Caco-2 (cell line): Measurements from ENCODE around the gene EPHA4. TPM values are rescaled to one million over a fixed set of nuclear protein-coding genes. Genes with fewer than 3 reads are reported as not detected.

Source experiments
- BruUV-seq: library from RNA; stranded (reverse); fragments of 400-500 nt; replicated peaks from 2 replicates; lab custom pipeline; 2021; lab: Mats Ljungman, UMichigan
- CTCF ChIA-PET: fragments of 300-600 bp; sonication (Branson Sonifier 250); formaldehyde crosslinking; loops from one replicate; lab custom pipeline; 2022; ENCODE audit warnings: antibody characterized with exemption; lab: Charles Lee
- POLR2A ChIA-PET: fragments of 300-600 bp; sonication (Branson Sonifier 250); formaldehyde crosslinking; loops from one replicate; lab custom pipeline; 2022; ENCODE audit warnings: antibody characterized with exemption; lab: Charles Lee
- DNase-seq, 2 experiments: peaks; one replicate each; pipeline versions ENCODE4 v3.0.0 to v3.0.0-alpha.2; 2020 to 2022
- H3K27me3 ChIP-seq: replicated peaks from 2 replicates; pipeline ENCODE4 v1.6.0; 2011; ENCODE audit warnings: low read length; ENCODE audit not compliant: control insufficient read depth, insufficient read depth
- H3K36me3 ChIP-seq: 2 replicates; pipeline ENCODE4 v1.5.1; 2011; ENCODE audit warnings: low read length; ENCODE audit not compliant: control insufficient read depth, insufficient read depth
- H3K4me1 ChIP-seq: fragments of 250-450 bp; sonication (Bioruptor Pico); 2 replicates; pipeline ENCODE4 v1.5.1; 2020; ENCODE audit warnings: mild to moderate bottlenecking
- H3K4me3 ChIP-seq: 2 replicates; pipeline ENCODE4 v1.5.1; 2011; ENCODE audit warnings: low read depth, mild to moderate bottlenecking, control low read depth, low read length
- H3K9me3 ChIP-seq: fragments of 250-450 bp; sonication (Bioruptor Pico); 2 replicates; pipeline ENCODE4 v1.5.1; 2020; ENCODE audit warnings: mild to moderate bottlenecking, moderate library complexity
- H3K27ac Mint-ChIP-seq: one replicate; pipeline ENCODE4 v1.8.0; 2022; ENCODE audit warnings: mixed read lengths; ENCODE audit not compliant: unreplicated experiment
- H3K27me3 Mint-ChIP-seq: one replicate; pipeline ENCODE4 v1.8.0; 2022; ENCODE audit warnings: mixed read lengths; ENCODE audit not compliant: insufficient read depth, unreplicated experiment
- H3K36me3 Mint-ChIP-seq: one replicate; pipeline ENCODE4 v1.8.0; 2022; ENCODE audit warnings: mild to moderate bottlenecking, mixed read lengths; ENCODE audit not compliant: insufficient read depth, unreplicated experiment
- H3K4me1 Mint-ChIP-seq: one replicate; pipeline ENCODE4 v1.8.0; 2022; ENCODE audit warnings: low read depth, mixed read lengths; ENCODE audit not compliant: unreplicated experiment
- H3K4me3 Mint-ChIP-seq: one replicate; pipeline ENCODE4 v1.8.0; 2022; ENCODE audit warnings: mild to moderate bottlenecking, moderate library complexity, mixed read lengths; ENCODE audit not compliant: unreplicated experiment
- H3K9me3 Mint-ChIP-seq: one replicate; pipeline ENCODE4 v1.8.0; 2022; ENCODE audit warnings: mixed read lengths; ENCODE audit not compliant: unreplicated experiment
- CTCF ChIP-seq, 2 experiments: fragments of 200-600 bp in 1 of 2; IDR thresholded peaks; 1 replicate in 1 of 2; 2 replicates in 1 of 2; pipeline versions ENCODE4 v1.5.1 to v1.8.0; 2011 to 2022; ENCODE audit warnings: antibody characterized with exemption in 1 of 2, control low read depth in 1 of 2, inconsistent platforms in 1 of 2, low read depth in 1 of 2, low read length in 1 of 2, mild to moderate bottlenecking in 1 of 2, moderate library complexity in 1 of 2; ENCODE audit not compliant: insufficient read depth in 1 of 2, severe bottlenecking in 1 of 2, unreplicated experiment in 1 of 2
- intact Hi-C: fragments of 100-400 bp; cut with micrococcal nuclease; formaldehyde crosslinking; loops from one replicate; pipeline ENCODE4 v1.10.0; 2022; ENCODE audit not compliant: unreplicated experiment
- total RNA-seq: library from RNA; stranded (reverse); gene quantifications from 2 replicates; pipeline ENCODE4 v1.2.3, GENCODE V29; 2022

Gene EPHA4
- total RNA-seq, 1 experiment from 2014 or later, result 95.5 TPM

- CTCF ChIA-PET, result no interaction called here
- intact Hi-C loops, result loop anchor here (1.0 to 2.0 kb wide), 3 partner anchors 17 to 33 kb away; no protein-coding TSS in a partner anchor
- Mint-ChIP-seq H3K36me3 (peaks cover 54% of the 10 kb centered on the region), H3K4me3 (no peak overlapping the region), H3K9me3 (no peaks in the 10 kb centered on the region), H3K4me1 (peaks cover 28% of the 10 kb centered on the region), H3K27me3 (no peaks in the 10 kb centered on the region), H3K27ac (peak overlapping the region; percentile 5)
- DNase-seq, result peak in 1 of 2 experiments; percentile 21
- no TSS peak for BruUV-seq
- H3K36me3 ChIP-seq, result no peaks in the 10 kb centered on the region
- H3K4me3 ChIP-seq, result no peak overlapping the region
- POLR2A ChIA-PET, result no interaction called here
- H3K9me3 ChIP-seq, result no peaks in the 10 kb centered on the region
- H3K4me1 ChIP-seq, result peaks cover 31% of the 10 kb centered on the region
- no peaks in the 10 kb centered on the region for H3K27me3 ChIP-seq
- TF ChIP-seq CTCF (IDR thresholded peaks at IDR 0.05; ENCODE audit: insufficient read depth in 1 of 2, low read depth in 1 of 2, low read length in 1 of 2, severe bottlenecking in 1 of 2, unreplicated experiment in 1 of 2), result no peak
Measured at GRCh38 chr2:221501210-221501882, 70.8 kb downstream of the EPHA4 start.

GRCh38 chr2:221500501-221501209 is 71.4 kb downstream of the EPHA4 start:
- H3K27me3 Mint-ChIP-seq, result no peaks in the 10 kb centered on the region
- H3K27me3 ChIP-seq, result no peaks in the 10 kb centered on the region
- no peak for TF ChIP-seq CTCF (IDR thresholded peaks at IDR 0.05; ENCODE audit: insufficient read depth in 1 of 2, low read depth in 1 of 2, low read length in 1 of 2, severe bottlenecking in 1 of 2, unreplicated experiment in 1 of 2)
- H3K36me3 Mint-ChIP-seq, result peaks cover 60% of the 10 kb centered on the region
- H3K36me3 ChIP-seq, result no peaks in the 10 kb centered on the region
- no peak overlapping the region for H3K4me3 ChIP-seq
- DNase-seq, result no peak
- intact Hi-C loops, result loop anchor here (1.0 to 2.0 kb wide), 3 partner anchors 18 to 34 kb away; no protein-coding TSS in a partner anchor
- no peak overlapping the region for H3K4me3 Mint-ChIP-seq
- no TSS peak for BruUV-seq
- no peaks in the 10 kb centered on the region for H3K9me3 Mint-ChIP-seq
- H3K4me1 ChIP-seq, result peaks cover 37% of the 10 kb centered on the region
- POLR2A ChIA-PET, result no interaction called here
- H3K27ac Mint-ChIP-seq, result peak overlapping the region; percentile 44
- CTCF ChIA-PET, result no interaction called here
- H3K4me1 Mint-ChIP-seq, result peaks cover 35% of the 10 kb centered on the region
- no peaks in the 10 kb centered on the region for H3K9me3 ChIP-seq

DNA sequence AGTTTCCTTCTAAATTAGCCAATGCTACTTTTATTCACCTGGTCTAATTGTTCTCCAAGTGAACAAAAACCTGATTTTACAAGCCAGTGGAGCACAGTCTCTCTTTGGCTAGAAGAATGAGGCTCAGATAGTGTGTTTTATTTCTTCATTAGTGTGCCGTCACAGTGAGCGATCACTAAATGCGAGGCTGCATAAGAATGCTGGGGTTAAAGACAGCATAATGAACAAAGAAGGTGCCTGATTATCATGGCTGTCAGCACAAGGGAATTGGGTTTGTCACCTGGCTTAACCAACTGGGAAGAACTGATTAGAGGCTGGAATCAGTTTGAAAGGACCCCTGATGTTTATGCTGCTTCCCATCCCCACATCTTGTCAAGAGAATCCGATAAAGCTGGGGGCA is 76.4 kb downstream of the EPHA4 start:
- TF ChIP-seq CTCF (IDR thresholded peaks at IDR 0.05; ENCODE audit: insufficient read depth in 1 of 2, low read depth in 1 of 2, low read length in 1 of 2, severe bottlenecking in 1 of 2, unreplicated experiment in 1 of 2), result no peak
- no peaks in the 10 kb centered on the region for H3K36me3 ChIP-seq
- intact Hi-C loops, result no loop called here
- Mint-ChIP-seq H3K27ac (peak overlapping the region; percentile 71), H3K4me3 (no peak overlapping the region), H3K4me1 (peaks cover 39% of the 10 kb centered on the region), H3K27me3 (no peaks in the 10 kb centered on the region), H3K9me3 (no peaks in the 10 kb centered on the region), H3K36me3 (peaks cover 85% of the 10 kb centered on the region)
- CTCF ChIA-PET, result interaction anchor here (1.3 kb wide), 1 partner anchor 40 kb away, joined by 3 read pairs; no protein-coding TSS in a partner anchor
- no peak overlapping the region for H3K4me3 ChIP-seq
- H3K27me3 ChIP-seq, result no peaks in the 10 kb centered on the region
- no peak for DNase-seq
- no TSS peak for BruUV-seq
- POLR2A ChIA-PET, result interaction anchor here (0.6 kb wide), 1 partner anchor 24 kb away, joined by 15 read pairs; no protein-coding TSS in a partner anchor
- peaks cover 39% of the 10 kb centered on the region for H3K4me1 ChIP-seq
- H3K9me3 ChIP-seq, result no peaks in the 10 kb centered on the region
